Stomach (tissue), 9 donors: Measurements from ENCODE around the gene APOL3. TPM values are rescaled to one million over a fixed set of nuclear protein-coding genes. Genes with fewer than 3 reads are reported as not detected.

ENCODE experiments used
- DNase-seq, 2 donors: peaks; one replicate each; pipeline versions ENCODE4 v3.0.0 to v3.0.0-alpha.2; 2013 to 2019
- H3K27ac ChIP-seq, 5 donors: fragments of 200-600 bp in 4 of 5; sonication (generic) in 4 of 5; one replicate each; pipeline ENCODE4 v1.5.1; 2013 to 2019; ENCODE audit warnings: mild to moderate bottlenecking in 1 of 5, moderate library complexity in 1 of 5
- H3K27me3 ChIP-seq, 3 donors: fragments of 200-600 bp; sonication (generic); one replicate each; pipeline ENCODE4 v1.5.1; 2017 to 2019; ENCODE audit warnings: mixed run types in 1 of 3
- H3K36me3 ChIP-seq, 4 donors: fragments of 200-600 bp; sonication (generic); 1 replicate in 3 of 4; 2 replicates in 1 of 4; pipeline ENCODE4 v1.5.1; 2016 to 2019
- H3K4me1 ChIP-seq, 4 donors: fragments of 200-600 bp; sonication (generic); one replicate each; pipeline ENCODE4 v1.5.1; 2016 to 2019
- H3K4me3 ChIP-seq, 4 donors: fragments of 200-600 bp; sonication (generic) in 3 of 4; one replicate each; pipeline ENCODE4 v1.5.1; 2016 to 2019; ENCODE audit warnings: mild to moderate bottlenecking in 1 of 4
- H3K9me3 ChIP-seq, 4 donors: fragments of 200-600 bp; sonication (generic); one replicate each; pipeline ENCODE4 v1.5.1; 2016 to 2019
- EP300 ChIP-seq: sonication (generic); formaldehyde crosslinking; IDR thresholded peaks from one replicate; pipeline ENCODE4 v1.6.1; 2017; ENCODE audit warnings: antibody characterized with exemption
- POLR2A ChIP-seq, 4 donors: fragments of 450-650 bp; IDR thresholded peaks; one replicate each; pipeline ENCODE4 v1.6.1; 2016; ENCODE audit warnings: antibody characterized with exemption in 4 of 4, control low read depth in 2 of 4, mild to moderate bottlenecking in 1 of 4, moderate library complexity in 1 of 4
- POLR2AphosphoS5 ChIP-seq, 3 donors: sonication (generic); formaldehyde crosslinking; IDR thresholded peaks; one replicate each; pipeline ENCODE4 v1.6.1; 2016; ENCODE audit warnings: antibody characterized with exemption in 3 of 3
- WGBS, 5 donors: extraction: QIAGEN DNeasy Blood & Tissue Kit in 3 of 5; methylation state at CpG; one replicate each; pipeline versions ENCODE4 v1.1.5 to v1.1.7; 2013 to 2018; 5-methylcytosine and 5-hydroxymethylcytosine counted together
- intact Hi-C: fragments of 100-400 bp; cut with DNase I; formaldehyde crosslinking; loops from one replicate; pipeline ENCODE4 v1.15.1; 2023; ENCODE audit warnings: low total_unique reads
- polyA plus RNA-seq, 3 donors: library from polyadenylated mRNA; stranded (reverse); fragments of 200-250 nt; gene quantifications; one replicate each; pipeline ENCODE4 v1.2.3, GENCODE V29; 2013
- total RNA-seq, 5 donors: library from RNA; depleted of rRNA; stranded (reverse); fragments of >200 nt; gene quantifications; one replicate each; pipeline versions ENCODE4 v1.1.0 to v1.2.3, GENCODE V29; 2014 to 2016
- TF ChIP-seq, protein P1 (sequence below), 7 experiments: fragments of 450-650 bp in 4 of 7; fragments of 200-600 bp in 3 of 7; sonication (generic) in 3 of 7; IDR thresholded peaks; one replicate each; pipeline ENCODE4 v1.5.1; 2016 to 2019; ENCODE audit warnings: antibody characterized with exemption in 7 of 7, control low read depth in 2 of 7, mild to moderate bottlenecking in 1 of 7
- donor health status: healthy with polysubstance abuse.
- donor health status: Bipolar disorder and iron deficiency.
- donor health status: healthy.

APOL3 gene
- total and polyA plus RNA-seq, 8 donors = 2.9 to 29.9 (median 15.6) TPM; not detected in 1

DNA sequence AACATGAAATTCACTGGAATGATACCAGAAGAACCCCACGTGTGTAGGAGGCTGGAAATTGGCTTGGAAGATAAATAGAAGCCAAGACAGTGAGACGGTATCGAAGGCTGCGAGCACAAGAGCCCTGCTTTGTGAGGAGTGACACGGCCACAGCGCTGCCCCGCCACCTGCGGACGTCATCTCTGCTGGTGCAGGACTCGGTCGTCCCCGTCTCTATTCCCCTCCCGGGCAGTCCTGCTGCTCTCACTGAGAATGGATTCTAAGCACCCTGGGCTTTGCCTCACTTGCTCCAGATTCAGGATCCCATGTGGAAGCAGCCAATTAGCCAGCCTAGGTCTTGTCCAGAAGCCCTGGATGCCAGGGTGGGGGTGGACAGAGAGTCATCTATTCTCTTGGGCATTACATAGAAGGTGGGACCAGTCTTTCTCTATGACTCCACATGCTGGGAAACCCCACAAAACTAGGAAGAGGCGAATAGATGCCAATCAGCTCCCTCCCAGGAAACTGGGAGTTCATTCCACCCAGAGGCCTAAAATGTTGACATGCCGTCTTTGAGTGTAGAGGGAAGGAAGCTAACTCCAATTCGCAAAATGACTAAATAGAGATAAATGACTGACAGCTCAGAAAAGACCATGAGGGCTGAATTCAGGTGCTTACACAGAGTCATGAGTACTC lies 25.1 kb downstream of the APOL3 start:
- TF ChIP-seq POLR2A (IDR thresholded peaks at IDR 0.05) (no peak), POLR2AphosphoS5 (IDR thresholded peaks at IDR 0.05) (no peak), EP300 (no peak)
- TF ChIP-seq, protein P1, sequence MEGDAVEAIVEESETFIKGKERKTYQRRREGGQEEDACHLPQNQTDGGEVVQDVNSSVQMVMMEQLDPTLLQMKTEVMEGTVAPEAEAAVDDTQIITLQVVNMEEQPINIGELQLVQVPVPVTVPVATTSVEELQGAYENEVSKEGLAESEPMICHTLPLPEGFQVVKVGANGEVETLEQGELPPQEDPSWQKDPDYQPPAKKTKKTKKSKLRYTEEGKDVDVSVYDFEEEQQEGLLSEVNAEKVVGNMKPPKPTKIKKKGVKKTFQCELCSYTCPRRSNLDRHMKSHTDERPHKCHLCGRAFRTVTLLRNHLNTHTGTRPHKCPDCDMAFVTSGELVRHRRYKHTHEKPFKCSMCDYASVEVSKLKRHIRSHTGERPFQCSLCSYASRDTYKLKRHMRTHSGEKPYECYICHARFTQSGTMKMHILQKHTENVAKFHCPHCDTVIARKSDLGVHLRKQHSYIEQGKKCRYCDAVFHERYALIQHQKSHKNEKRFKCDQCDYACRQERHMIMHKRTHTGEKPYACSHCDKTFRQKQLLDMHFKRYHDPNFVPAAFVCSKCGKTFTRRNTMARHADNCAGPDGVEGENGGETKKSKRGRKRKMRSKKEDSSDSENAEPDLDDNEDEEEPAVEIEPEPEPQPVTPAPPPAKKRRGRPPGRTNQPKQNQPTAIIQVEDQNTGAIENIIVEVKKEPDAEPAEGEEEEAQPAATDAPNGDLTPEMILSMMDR (IDR thresholded peaks at IDR 0.05) = no peak

DNA sequence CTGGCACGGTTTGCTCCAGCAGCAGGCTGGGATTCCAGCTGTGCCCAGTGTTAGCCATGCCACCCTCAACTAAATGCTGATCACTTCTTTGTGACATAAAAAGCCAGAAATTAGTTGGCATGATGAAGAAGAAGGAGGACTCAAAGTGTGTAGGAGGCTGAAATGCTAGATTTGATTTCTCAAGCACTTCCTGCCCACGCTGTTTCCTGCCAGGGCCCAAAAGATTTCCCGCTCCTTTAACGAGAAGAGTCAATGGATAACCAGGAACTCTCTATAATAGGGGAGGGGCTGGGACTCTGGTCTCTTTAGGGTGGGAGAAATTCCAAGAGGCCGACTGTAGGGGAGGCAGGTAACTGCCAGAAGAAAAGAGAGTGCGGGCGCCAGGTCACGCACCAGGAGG lies 26.4 kb downstream of the APOL3 start:
- TF ChIP-seq POLR2AphosphoS5 (IDR thresholded peaks at IDR 0.05) = no peak
- TF ChIP-seq, protein P1 (IDR thresholded peaks at IDR 0.05) = no peak
- 64 to 69% (median 65%) methylated on average over 8 of the region's 8 CpGs for WGBS, 5 donors
- intact Hi-C loops = no loop called here
- Histone ChIP-seq H3K27ac (no peak overlapping the region), H3K4me3 (no peak overlapping the region), H3K9me3 (no peaks in the 10 kb centered on the region), H3K4me1 (no peaks in the 10 kb centered on the region), H3K36me3 (peaks cover 0 to 1% (median 0%) of the 10 kb centered on the region in 4 donors), H3K27me3 (peaks cover 0 to 4% (median 0%) of the 10 kb centered on the region in 3 donors)
- no peak for DNase-seq

More for the DNA sequence above, 25.1 kb downstream of the APOL3 start:
- Histone ChIP-seq H3K4me3 (no peak overlapping the region), H3K4me1 (no peaks in the 10 kb centered on the region), H3K27me3 (peaks cover 0 to 4% (median 0%) of the 10 kb centered on the region in 3 donors), H3K27ac (peak overlapping the region in 1 of 5 donors; percentile 64), H3K36me3 (peaks cover 0 to 9% (median 5%) of the 10 kb centered on the region in 4 donors), H3K9me3 (no peaks in the 10 kb centered on the region)
- WGBS, 5 donors = 70 to 85% (median 79%) methylated on average over 16 of the region's 16 CpGs
- DNase-seq = no peak
- intact Hi-C loops = no loop called here

GRCh38 chr22:36131907-36132306 lies 28.6 kb downstream of the APOL3 start:
- intact Hi-C loops = no loop called here
- no peaks in the 10 kb centered on the region for H3K9me3 ChIP-seq
- H3K4me3 ChIP-seq = no peak overlapping the region
- no peaks in the 10 kb centered on the region for H3K4me1 ChIP-seq
- no peak overlapping the region for H3K27ac ChIP-seq
- no peak for DNase-seq
- no peaks in the 10 kb centered on the region for H3K36me3 ChIP-seq
- TF ChIP-seq, protein P1 (IDR thresholded peaks at IDR 0.05) = no peak
- TF ChIP-seq POLR2A (IDR thresholded peaks at IDR 0.05) (no peak), POLR2AphosphoS5 (IDR thresholded peaks at IDR 0.05) (no peak), EP300 (no peak)
- peaks cover 0 to 10% (median 0%) of the 10 kb centered on the region in 3 donors for H3K27me3 ChIP-seq
- 83 to 86% (median 84%) methylated on average over 10 of the region's 10 CpGs for whole genome bisulfite sequencing, 5 donors

DNA sequence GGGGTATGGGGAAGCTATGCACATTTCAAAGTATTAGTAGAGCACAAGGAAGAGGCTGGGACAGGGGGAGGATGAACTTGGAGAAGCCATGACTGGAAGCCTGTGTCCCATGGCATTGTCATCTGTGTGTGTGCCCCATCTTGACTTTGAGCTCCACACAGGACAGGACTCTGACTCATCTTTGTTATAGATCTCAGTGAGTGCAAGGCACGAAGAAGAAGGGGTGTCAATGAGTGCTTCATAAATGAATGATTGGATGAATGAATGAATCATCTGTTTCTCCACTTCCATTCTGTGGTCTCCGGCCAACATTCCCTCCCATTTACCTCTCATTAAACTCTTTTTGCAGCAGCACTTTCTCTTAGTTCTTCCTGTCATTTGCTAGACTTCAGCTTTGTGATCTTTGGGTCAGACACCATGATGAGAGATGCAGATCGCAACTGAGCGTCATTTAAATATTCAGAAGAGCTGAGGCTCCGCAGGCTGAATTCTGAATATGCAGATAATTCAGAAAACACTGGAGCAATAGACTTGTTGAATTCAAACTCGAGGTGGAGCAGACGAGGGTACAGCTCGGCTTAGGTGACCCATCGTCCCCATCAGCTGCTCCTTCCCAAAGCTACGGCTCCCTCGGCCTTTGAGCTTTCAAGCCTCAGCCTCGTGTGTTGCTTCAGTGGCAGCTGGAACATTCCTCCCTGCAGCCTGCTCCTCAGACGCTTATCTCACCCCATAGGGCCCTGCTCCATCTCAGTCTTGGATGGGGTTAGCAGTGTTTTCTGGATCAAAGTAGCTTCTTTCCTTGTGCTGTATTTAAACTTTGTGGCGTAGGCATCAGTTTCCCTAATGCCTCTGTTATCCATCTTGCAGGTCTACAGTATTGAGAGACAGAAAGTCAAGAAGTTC lies 30.8 kb downstream of the APOL3 start:
- Histone ChIP-seq H3K4me1 (no peaks in the 10 kb centered on the region), H3K4me3 (no peak overlapping the region), H3K9me3 (no peaks in the 10 kb centered on the region), H3K27me3 (peaks cover 0 to 10% (median 0%) of the 10 kb centered on the region in 3 donors), H3K27ac (no peak overlapping the region), H3K36me3 (no peaks in the 10 kb centered on the region)
- no peak for DNase-seq
- intact Hi-C loops = loop anchor here (10.0 kb wide), 1 partner anchor 505 kb away; no protein-coding TSS in a partner anchor
- no peak for TF ChIP-seq POLR2A (IDR thresholded peaks at IDR 0.05)
- no peak for TF ChIP-seq POLR2AphosphoS5 (IDR thresholded peaks at IDR 0.05)
- TF ChIP-seq, protein P1 (IDR thresholded peaks at IDR 0.05) = no peak
- 65 to 71% (median 69%) methylated on average over 14 of the region's 14 CpGs for WGBS, 5 donors
